Measurements from ENCODE around the gene HNF4A.
"Not testable (repeated sequence)": the region's sequence is repeated elsewhere in the genome, so short reads cannot be mapped to it uniquely, and the experiment has no call there.

The HNF4A gene

GRCh38 chr20:44324343-44324742 lies 31.2 kb upstream of the HNF4A start:
- H3K27ac ChIP-seq, result no peak overlapping the region
- no peak for TF ChIP-seq CTCF (IDR thresholded peaks at IDR 0.05)
- no peak for TF ChIP-seq ZFX (IDR thresholded peaks at IDR 0.05; ENCODE audit: borderline replicate concordance)

- no peak for TF ChIP-seq CTCF (IDR thresholded peaks at IDR 0.05)
- no peak for TF ChIP-seq ZFX (IDR thresholded peaks at IDR 0.05; ENCODE audit: borderline replicate concordance)
- no peak overlapping the region for H3K27ac ChIP-seq
These were observed 28.9 kb upstream of the HNF4A start for GRCh38 chr20:44326391-44327159.

- H3K27ac ChIP-seq, result not testable (repeated sequence)
These were observed 27.8 kb upstream of the HNF4A start for GRCh38 chr20:44327748-44328147.

GRCh38 chr20:44328428-44328827 lies 27.1 kb upstream of the HNF4A start:
- TF ChIP-seq CTCF (IDR thresholded peaks at IDR 0.05), result no peak
- TF ChIP-seq ZFX (IDR thresholded peaks at IDR 0.05; ENCODE audit: borderline replicate concordance), result no peak
- no peak overlapping the region for H3K27ac ChIP-seq

GRCh38 chr20:44331201-44331600 lies 24.3 kb upstream of the HNF4A start:
- TF ChIP-seq CTCF (IDR thresholded peaks at IDR 0.05) (no peak), ZFX (IDR thresholded peaks at IDR 0.05; ENCODE audit: borderline replicate concordance) (no peak)

GRCh38 chr20:44334306-44334705 lies 21.2 kb upstream of the HNF4A start:
- no peak overlapping the region for H3K27ac ChIP-seq

More at GRCh38 chr20:44331201-44331600, 24.3 kb upstream of the HNF4A start:
- no peak overlapping the region for H3K27ac ChIP-seq

GRCh38 chr20:44334709-44335108 lies 20.8 kb upstream of the HNF4A start:
- H3K27ac ChIP-seq, result no peak overlapping the region
- no peak for TF ChIP-seq CTCF (IDR thresholded peaks at IDR 0.05)
- TF ChIP-seq ZFX (IDR thresholded peaks at IDR 0.05; ENCODE audit: borderline replicate concordance), result no peak

More at GRCh38 chr20:44334306-44334705, 21.2 kb upstream of the HNF4A start:
- TF ChIP-seq CTCF (IDR thresholded peaks at IDR 0.05), result no peak
- TF ChIP-seq ZFX (IDR thresholded peaks at IDR 0.05; ENCODE audit: borderline replicate concordance), result no peak

- no peak for TF ChIP-seq CTCF (IDR thresholded peaks at IDR 0.05)
- no peak for TF ChIP-seq ZFX (IDR thresholded peaks at IDR 0.05; ENCODE audit: borderline replicate concordance)
- H3K27ac ChIP-seq, result no peak overlapping the region
These were observed 19.8 kb upstream of the HNF4A start for GRCh38 chr20:44335675-44336074.

Data from 22Rv1 (cell line).